Measurements from ENCODE around the gene DYNLT2B. TPM values are rescaled to one million over a fixed set of nuclear protein-coding genes. Genes with fewer than 3 reads are reported as not detected.
"Not testable (repeated sequence)": the region's sequence is repeated elsewhere in the genome, so short reads cannot be mapped to it uniquely, and the experiment has no call there.

Gene DYNLT2B
- total RNA-seq, 2 donors from 2014 or later: 4.0 to 7.6 TPM

DNA sequence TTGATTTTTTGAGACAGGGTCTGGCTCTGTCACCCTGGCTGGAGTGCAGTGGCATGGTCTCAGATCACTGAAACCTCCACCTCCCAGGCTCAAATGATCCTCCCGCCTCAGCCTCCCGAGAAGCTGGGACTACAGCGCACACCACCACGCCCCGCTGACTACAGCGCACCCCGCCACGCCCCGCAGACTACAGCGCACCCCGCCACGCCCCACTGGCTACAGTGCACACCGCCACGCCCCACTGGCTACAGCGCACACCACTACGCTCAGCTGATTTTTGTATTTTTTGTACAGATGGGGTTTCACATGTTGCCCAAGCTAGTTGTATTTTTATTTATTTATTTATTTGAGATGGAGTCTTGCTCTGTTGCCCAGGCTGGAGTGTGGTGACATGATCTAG, 66.1 kb downstream of the DYNLT2B start:
- Histone ChIP-seq H3K4me1 (no peaks in the 10 kb centered on the region), H3K36me3 (no peaks in the 10 kb centered on the region), H3K4me3 (no peak overlapping the region), H3K27me3 (no peaks in the 10 kb centered on the region), H3K27ac (no peak overlapping the region), H3K9me3 (no peaks in the 10 kb centered on the region), H3K9ac (ENCODE audit: low read depth in 2 of 2, low read length in 2 of 2) (no peak overlapping the region)
- intact Hi-C loops (cut with DNase I): loop anchor here (2.0 kb wide), 1 partner anchor 267 kb away; no protein-coding TSS in a partner anchor
- DNase-seq: no peak
- TF ChIP-seq, protein P1, sequence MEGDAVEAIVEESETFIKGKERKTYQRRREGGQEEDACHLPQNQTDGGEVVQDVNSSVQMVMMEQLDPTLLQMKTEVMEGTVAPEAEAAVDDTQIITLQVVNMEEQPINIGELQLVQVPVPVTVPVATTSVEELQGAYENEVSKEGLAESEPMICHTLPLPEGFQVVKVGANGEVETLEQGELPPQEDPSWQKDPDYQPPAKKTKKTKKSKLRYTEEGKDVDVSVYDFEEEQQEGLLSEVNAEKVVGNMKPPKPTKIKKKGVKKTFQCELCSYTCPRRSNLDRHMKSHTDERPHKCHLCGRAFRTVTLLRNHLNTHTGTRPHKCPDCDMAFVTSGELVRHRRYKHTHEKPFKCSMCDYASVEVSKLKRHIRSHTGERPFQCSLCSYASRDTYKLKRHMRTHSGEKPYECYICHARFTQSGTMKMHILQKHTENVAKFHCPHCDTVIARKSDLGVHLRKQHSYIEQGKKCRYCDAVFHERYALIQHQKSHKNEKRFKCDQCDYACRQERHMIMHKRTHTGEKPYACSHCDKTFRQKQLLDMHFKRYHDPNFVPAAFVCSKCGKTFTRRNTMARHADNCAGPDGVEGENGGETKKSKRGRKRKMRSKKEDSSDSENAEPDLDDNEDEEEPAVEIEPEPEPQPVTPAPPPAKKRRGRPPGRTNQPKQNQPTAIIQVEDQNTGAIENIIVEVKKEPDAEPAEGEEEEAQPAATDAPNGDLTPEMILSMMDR (IDR thresholded peaks at IDR 0.05): no peak

GRCh38 chr3:196246612-196247308, 71.3 kb downstream of the DYNLT2B start:
- H3K4me3 ChIP-seq: no peak overlapping the region
- no peak overlapping the region for H3K9ac ChIP-seq (ENCODE audit: low read depth in 2 of 2, low read length in 2 of 2)
- intact Hi-C loops (cut with DNase I): no loop called here
- no peaks in the 10 kb centered on the region for H3K9me3 ChIP-seq
- H3K27ac ChIP-seq: no peak overlapping the region
- no peak for DNase-seq
- TF ChIP-seq, protein P1 (IDR thresholded peaks at IDR 0.05): no peak
- H3K36me3 ChIP-seq: no peaks in the 10 kb centered on the region
- no peaks in the 10 kb centered on the region for H3K27me3 ChIP-seq
- no peaks in the 10 kb centered on the region for H3K4me1 ChIP-seq

- intact Hi-C loops (cut with DNase I); H3K9ac ChIP-seq (ENCODE audit: low read depth in 2 of 2, low read length in 2 of 2); H3K27me3 ChIP-seq; H3K27ac ChIP-seq; H3K4me1 ChIP-seq; H3K9me3 ChIP-seq; H3K36me3 ChIP-seq; DNase-seq; H3K4me3 ChIP-seq: not testable (repeated sequence)
These were observed 73.9 kb downstream of the DYNLT2B start for GRCh38 chr3:196244166-196244565.

- TF ChIP-seq, protein P1 (IDR thresholded peaks at IDR 0.05): no peak
- DNase-seq: no peak
- intact Hi-C loops (cut with DNase I): no loop called here
- no peaks in the 10 kb centered on the region for H3K9me3 ChIP-seq
- no peak overlapping the region for H3K4me3 ChIP-seq
- H3K9ac ChIP-seq (ENCODE audit: low read depth in 2 of 2, low read length in 2 of 2): no peak overlapping the region
- peaks cover 4% of the 10 kb centered on the region for H3K36me3 ChIP-seq
- no peak overlapping the region for H3K27ac ChIP-seq
- H3K4me1 ChIP-seq: no peaks in the 10 kb centered on the region
- no peaks in the 10 kb centered on the region for H3K27me3 ChIP-seq
These were observed 76.3 kb downstream of the DYNLT2B start for GRCh38 chr3:196241704-196242103.

Other genes starting within 250 kb of the DYNLT2B start
- 100 to 1,000 TPM; 132 to 282 TPM for gene TFRC, start 236.2 kb downstream of the DYNLT2B start, total RNA-seq
- gene ZDHHC19, start 106.8 kb downstream of the DYNLT2B start, total RNA-seq: not detected
- gene SLC51A, start 101.7 kb downstream of the DYNLT2B start, total RNA-seq: 10 to 100 TPM in 1 of 2 donors, 1 to 10 TPM in 1; 2.1 to 65.1 TPM
- 10 to 100 TPM; 56.1 to 61.5 TPM for gene PCYT1A, start 30.5 kb downstream of the DYNLT2B start, total RNA-seq
- under 1 TPM in 1 of 2 donors, not detected in 1; 0.88 TPM for gene TM4SF19, start 20.1 kb upstream of the DYNLT2B start, total RNA-seq
- gene UBXN7, start 114.2 kb upstream of the DYNLT2B start, total RNA-seq: 10 to 100 TPM; 28.8 to 45.4 TPM
- 10 to 100 TPM; 30.3 to 34.2 TPM for gene RNF168, start 185.5 kb upstream of the DYNLT2B start, total RNA-seq
- not detected for gene SMCO1, start 197.1 kb upstream of the DYNLT2B start, total RNA-seq